B cell (primary cell): ENCODE results near the gene MDFIC2. TPM values are rescaled to one million over a fixed set of nuclear protein-coding genes. Genes with fewer than 3 reads are reported as not detected.

ENCODE experiments used
- ATAC-seq: fragments of 200-7000 bp; cut with Tn5 transposase; one replicate; pipeline ENCODE4 v1.10.0; 2021; ENCODE audit warnings: low read depth, mild to moderate bottlenecking, moderate number of reproducible peaks, moderate library complexity
- CTCF ChIA-PET: fragments of 350-600 bp; sonication (Branson Sonifier 250); formaldehyde crosslinking; loops from one replicate; lab custom pipeline; 2021; ENCODE audit warnings: antibody characterized with exemption, inconsistent platforms; lab: Charles Lee
- POLR2A ChIA-PET: fragments of 350-600 bp; sonication (Branson Sonifier 250); formaldehyde crosslinking; loops from one replicate; lab custom pipeline; 2021; ENCODE audit warnings: antibody characterized with exemption; lab: Charles Lee
- DNase-seq: peaks from one replicate; pipeline ENCODE4 v3.0.0; 2013
- H2AFZ ChIP-seq: 2 replicates; pipeline ENCODE4 v1.6.1; 2012; ENCODE audit warnings: mild to moderate bottlenecking, low read depth, low read length; ENCODE audit not compliant: insufficient read depth, poor library complexity, severe bottlenecking
- H3K27ac ChIP-seq, 2 donors: 1 replicate in 1 of 2; 2 replicates in 1 of 2; pipeline ENCODE4 v1.5.1; 2012 to 2013; ENCODE audit warnings: low read length in 2 of 2, mild to moderate bottlenecking in 2 of 2, moderate library complexity in 1 of 2
- H3K27me3 ChIP-seq, 4 experiments: fragments of 200-600 bp in 1 of 4; sonication (generic) in 1 of 4; replicated peaks in 1 of 4; 1 replicate in 2 of 4; 2 replicates in 2 of 4; pipeline versions ENCODE4 v1.6.1 to v1.7.0; 2013 to 2016; ENCODE audit warnings: low read length in 3 of 4, mild to moderate bottlenecking in 2 of 4, mixed read lengths in 1 of 4, moderate library complexity in 1 of 4; ENCODE audit not compliant: insufficient read depth in 4 of 4, control insufficient read depth in 3 of 4; ENCODE audit errors: control extremely low read depth in 1 of 4
- H3K36me3 ChIP-seq, 2 experiments: replicated peaks in 1 of 2; 1 replicate in 1 of 2; 2 replicates in 1 of 2; pipeline versions ENCODE4 v1.6.1 to v1.7.1; 2013; ENCODE audit warnings: low read length in 1 of 2; ENCODE audit not compliant: insufficient read depth in 2 of 2, control insufficient read depth in 1 of 2; ENCODE audit errors: control extremely low read depth in 1 of 2, extremely low read depth in 1 of 2
- H3K4me1 ChIP-seq, 2 donors: fragments of 200-600 bp in 1 of 2; sonication (generic) in 1 of 2; 1 replicate in 1 of 2; 2 replicates in 1 of 2; pipeline versions ENCODE4 v1.5.1 to v1.6.1; 2013 to 2017; ENCODE audit warnings: low read length in 2 of 2; ENCODE audit not compliant: control insufficient read depth in 2 of 2, insufficient read depth in 2 of 2
- H3K4me2 ChIP-seq: replicated peaks from 2 replicates; pipeline ENCODE3; 2012; ENCODE audit warnings: mild to moderate bottlenecking, low read depth, low read length; ENCODE audit not compliant: poor library complexity, severe bottlenecking
- H3K4me3 ChIP-seq, 5 experiments: fragments of 200-600 bp in 1 of 5; sonication (generic) in 1 of 5; 1 replicate in 3 of 5; 2 replicates in 2 of 5; pipeline versions ENCODE4 v1.5.1 to v1.7.0; 2011 to 2016; ENCODE audit warnings: low read length in 4 of 5, mild to moderate bottlenecking in 4 of 5, low read depth in 2 of 5, control low read depth in 1 of 5, moderate library complexity in 1 of 5; ENCODE audit not compliant: insufficient read depth in 1 of 5; ENCODE audit errors: control extremely low read depth in 1 of 5, extremely low read depth in 1 of 5
- H3K79me2 ChIP-seq: fragments of 200-600 bp; sonication (generic); one replicate; pipeline ENCODE4 v1.6.0; 2016; ENCODE audit warnings: low read length; ENCODE audit not compliant: control insufficient read depth, insufficient read depth
- H3K9ac ChIP-seq: fragments of 200-600 bp; sonication (generic); 2 replicates; pipeline ENCODE4 v1.6.1; 2017; ENCODE audit warnings: mild to moderate bottlenecking, low read length, moderate library complexity
- H3K9me3 ChIP-seq, 3 donors: one replicate each; pipeline versions ENCODE4 v1.6.1 to v1.7.1; 2013; ENCODE audit warnings: low read length in 2 of 3; ENCODE audit not compliant: control insufficient read depth in 2 of 3, insufficient read depth in 1 of 3; ENCODE audit errors: control extremely low read depth in 1 of 3
- H4K20me1 ChIP-seq: 2 replicates; pipeline ENCODE4 v1.6.0; 2012; ENCODE audit warnings: mild to moderate bottlenecking, low read length; ENCODE audit not compliant: insufficient read depth, control insufficient read depth, poor library complexity, severe bottlenecking
- H3K27ac Mint-ChIP-seq: one replicate; pipeline ENCODE4 v1.8.0; 2021; ENCODE audit warnings: mixed read lengths
- H3K27me3 Mint-ChIP-seq: one replicate; pipeline ENCODE4 v1.8.0; 2021; ENCODE audit warnings: mixed read lengths
- H3K4me1 Mint-ChIP-seq: one replicate; pipeline ENCODE4 v1.8.0; 2021; ENCODE audit warnings: mixed read lengths
- H3K4me3 Mint-ChIP-seq: one replicate; pipeline ENCODE4 v1.8.0; 2021; ENCODE audit warnings: mixed read lengths
- H3K9me3 Mint-ChIP-seq: one replicate; pipeline ENCODE4 v1.8.0; 2022; ENCODE audit warnings: mixed read lengths; ENCODE audit not compliant: insufficient read depth
- EZH2 ChIP-seq: IDR thresholded peaks from 2 replicates; pipeline ENCODE4 v1.6.1; 2012; ENCODE audit warnings: borderline replicate concordance, low read depth, mild to moderate bottlenecking, moderate library complexity, low read length; ENCODE audit not compliant: insufficient read depth, poor library complexity, severe bottlenecking
- WGBS: methylation state at CpG from one replicate; pipeline ENCODE4 v1.1.5; 2013; ENCODE audit warnings: missing lambda C conversion rate; ENCODE audit not compliant: insufficient coverage; 5-methylcytosine and 5-hydroxymethylcytosine counted together
- intact Hi-C: fragments of 100-400 bp; cut with micrococcal nuclease; formaldehyde crosslinking; loops from one replicate; pipeline ENCODE4 v1.10.0; 2022
- polyA plus RNA-seq: library from polyadenylated mRNA; depleted of rRNA; stranded (reverse); fragments of >200 nt; gene quantifications from 2 replicates; pipeline ENCODE4 v1.2.3, GENCODE V29; 2012
- total RNA-seq, 2 donors: library from RNA; stranded (reverse); fragments of 120-200 nt in 1 of 2; gene quantifications; 1 replicate in 1 of 2; 2 replicates in 1 of 2; pipeline versions ENCODE4 v1.2.3 to v1.2.4, GENCODE V29; 2013 to 2022
- TF ChIP-seq, protein P1 (sequence below): fragments of 200-600 bp; IDR thresholded peaks from one replicate; pipeline ENCODE4 v1.8.0; 2022; ENCODE audit warnings: antibody characterized with exemption, mild to moderate bottlenecking

The MDFIC2 gene
- total and polyA plus RNA-seq, 2 donors (not counting 1 experiment from before 2014, with no cell fraction given): not detected

DNA sequence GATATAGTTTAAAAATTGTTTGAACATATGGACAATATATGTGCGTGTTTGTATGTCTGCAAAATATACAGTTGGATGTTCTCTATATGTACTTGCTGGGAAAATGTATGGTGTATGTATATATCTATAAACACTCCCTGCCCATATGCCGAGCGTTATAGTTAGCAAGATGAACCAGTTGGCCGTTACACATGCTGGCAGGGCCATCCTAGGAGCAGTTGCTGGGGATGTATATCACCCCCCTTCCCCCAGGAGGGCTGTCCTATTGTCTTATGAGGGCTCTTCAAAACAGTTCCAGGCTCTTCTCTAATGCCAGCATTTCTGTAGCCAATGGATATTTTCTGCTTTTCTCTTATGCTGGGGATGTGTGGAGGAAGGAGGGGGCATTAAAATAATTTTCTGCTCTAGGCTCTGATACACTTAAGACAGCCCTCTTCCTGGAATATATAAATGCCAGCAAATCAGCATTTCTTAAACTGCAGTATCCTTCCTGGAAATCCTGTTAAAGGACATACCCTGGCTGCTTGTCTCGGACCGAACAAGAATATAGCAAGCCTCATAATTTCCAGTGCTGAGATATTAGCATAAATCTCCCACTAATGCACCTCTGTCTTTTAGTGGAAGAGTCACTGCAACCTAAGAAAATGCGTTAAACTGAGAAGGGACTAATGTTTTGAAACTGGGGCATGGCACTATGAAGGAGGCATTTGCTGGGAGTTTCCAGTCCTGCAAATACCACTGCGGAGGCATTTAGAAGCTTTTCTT is 134.4 kb downstream of the MDFIC2 start:
- DNase-seq: no peak
- no peaks in the 10 kb centered on the region for H4K20me1 ChIP-seq
- POLR2A ChIA-PET: no interaction called here
- TF ChIP-seq, protein P1, sequence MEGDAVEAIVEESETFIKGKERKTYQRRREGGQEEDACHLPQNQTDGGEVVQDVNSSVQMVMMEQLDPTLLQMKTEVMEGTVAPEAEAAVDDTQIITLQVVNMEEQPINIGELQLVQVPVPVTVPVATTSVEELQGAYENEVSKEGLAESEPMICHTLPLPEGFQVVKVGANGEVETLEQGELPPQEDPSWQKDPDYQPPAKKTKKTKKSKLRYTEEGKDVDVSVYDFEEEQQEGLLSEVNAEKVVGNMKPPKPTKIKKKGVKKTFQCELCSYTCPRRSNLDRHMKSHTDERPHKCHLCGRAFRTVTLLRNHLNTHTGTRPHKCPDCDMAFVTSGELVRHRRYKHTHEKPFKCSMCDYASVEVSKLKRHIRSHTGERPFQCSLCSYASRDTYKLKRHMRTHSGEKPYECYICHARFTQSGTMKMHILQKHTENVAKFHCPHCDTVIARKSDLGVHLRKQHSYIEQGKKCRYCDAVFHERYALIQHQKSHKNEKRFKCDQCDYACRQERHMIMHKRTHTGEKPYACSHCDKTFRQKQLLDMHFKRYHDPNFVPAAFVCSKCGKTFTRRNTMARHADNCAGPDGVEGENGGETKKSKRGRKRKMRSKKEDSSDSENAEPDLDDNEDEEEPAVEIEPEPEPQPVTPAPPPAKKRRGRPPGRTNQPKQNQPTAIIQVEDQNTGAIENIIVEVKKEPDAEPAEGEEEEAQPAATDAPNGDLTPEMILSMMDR: no peak
- no peak for TF ChIP-seq EZH2
- no peaks in the 10 kb centered on the region for H3K36me3 ChIP-seq
- no peak overlapping the region for H3K4me3 Mint-ChIP-seq
- H3K9me3 Mint-ChIP-seq: no peaks in the 10 kb centered on the region
- 84% methylated on average over 3 of the region's 8 CpGs for WGBS
- no peak overlapping the region for H3K4me3 ChIP-seq
- no peak for ATAC-seq
- no peak overlapping the region for H3K27ac ChIP-seq
- intact Hi-C loops: no loop called here
- H3K79me2 ChIP-seq: no peaks in the 10 kb centered on the region
- H3K9me3 ChIP-seq: peaks cover 0 to 1% (median 0%) of the 10 kb centered on the region in 3 donors
- H3K27ac Mint-ChIP-seq: no peak overlapping the region
- H3K4me1 ChIP-seq: peaks cover 21 to 25% of the 10 kb centered on the region in 2 donors
- peaks cover 25% of the 10 kb centered on the region for H3K4me1 Mint-ChIP-seq
- H2AFZ ChIP-seq: no peak overlapping the region
- CTCF ChIA-PET: no interaction called here
- no peak overlapping the region for H3K9ac ChIP-seq
- H3K27me3 Mint-ChIP-seq: peaks cover 11% of the 10 kb centered on the region
- no peak overlapping the region for H3K4me2 ChIP-seq
- H3K27me3 ChIP-seq: peaks cover 0 to 3% (median 0%) of the 10 kb centered on the region in 4 experiments

DNA sequence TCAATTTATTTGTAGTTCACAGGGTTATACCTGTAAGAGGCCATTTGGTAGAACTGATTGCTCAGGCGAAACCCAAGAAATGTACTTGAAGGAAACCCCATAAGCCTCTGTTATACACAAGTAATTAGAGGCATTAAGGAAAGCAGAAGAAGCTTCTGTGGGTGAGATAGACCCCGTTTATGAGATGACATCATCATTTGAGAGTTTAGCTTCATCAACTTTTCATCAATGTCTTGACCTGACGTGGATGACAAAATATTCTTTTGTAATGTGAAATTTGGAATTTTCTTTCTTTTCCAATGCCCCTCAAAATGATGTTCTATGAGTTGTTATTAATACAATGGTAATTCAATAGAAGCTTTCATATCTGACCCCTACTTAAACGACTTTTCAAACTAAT is 136.2 kb downstream of the MDFIC2 start:
- H3K4me2 ChIP-seq: no peak overlapping the region
- H3K9me3 Mint-ChIP-seq: no peaks in the 10 kb centered on the region
- H3K27ac ChIP-seq: no peak overlapping the region
- H3K27me3 ChIP-seq: no peaks in the 10 kb centered on the region
- H3K4me3 Mint-ChIP-seq: no peak overlapping the region
- H3K9ac ChIP-seq: no peak overlapping the region
- ATAC-seq (no peak), DNase-seq (no peak)
- H3K27me3 Mint-ChIP-seq: peaks cover 15% of the 10 kb centered on the region
- POLR2A ChIA-PET: no interaction called here
- no peaks in the 10 kb centered on the region for H3K36me3 ChIP-seq
- no peak overlapping the region for H2AFZ ChIP-seq
- WGBS: no CpG with 5 or more reads among the region's 4 CpGs
- peaks cover 20 to 23% of the 10 kb centered on the region in 2 donors for H3K4me1 ChIP-seq
- intact Hi-C loops: no loop called here
- H3K79me2 ChIP-seq: no peaks in the 10 kb centered on the region
- no peaks in the 10 kb centered on the region for H4K20me1 ChIP-seq
- H3K4me3 ChIP-seq: no peak overlapping the region
- H3K27ac Mint-ChIP-seq: no peak overlapping the region
- H3K9me3 ChIP-seq: peaks cover 0 to 1% (median 0%) of the 10 kb centered on the region in 3 donors
- TF ChIP-seq, protein P1: no peak
- no peak for TF ChIP-seq EZH2
- H3K4me1 Mint-ChIP-seq: peaks cover 24% of the 10 kb centered on the region
- CTCF ChIA-PET: no interaction called here
